WERI-Rb-1 (cell line): Measurements from ENCODE around the gene HTR2B.

Source experiments
- DNase-seq: peaks from one replicate; pipeline ENCODE4 v3.0.0-alpha.2; 2020
- H3K27ac ChIP-seq: fragments of 250-450 bp; sonication (Bioruptor Pico); 2 replicates; pipeline ENCODE4 v1.5.1; 2020; ENCODE audit warnings: mild to moderate bottlenecking, moderate library complexity
- H3K27me3 ChIP-seq: fragments of 250-450 bp; sonication (Bioruptor Pico); 2 replicates; pipeline ENCODE4 v1.5.1; 2021; ENCODE audit warnings: mild to moderate bottlenecking, low read depth, moderate library complexity; ENCODE audit not compliant: insufficient read depth, severe bottlenecking
- H3K36me3 ChIP-seq: fragments of 250-450 bp; sonication (Bioruptor Pico); 2 replicates; pipeline ENCODE4 v1.5.1; 2020; ENCODE audit warnings: mild to moderate bottlenecking, moderate library complexity
- H3K4me3 ChIP-seq: 2 replicates; pipeline ENCODE4 v1.5.1; 2011; ENCODE audit warnings: low read depth, mild to moderate bottlenecking, control low read depth, low read length
- H3K9me3 ChIP-seq: fragments of 250-450 bp; sonication (Bioruptor Pico); 2 replicates; pipeline ENCODE4 v1.5.1; 2021; ENCODE audit warnings: mild to moderate bottlenecking, moderate library complexity; ENCODE audit not compliant: severe bottlenecking
- TF ChIP-seq, protein P1 (sequence below): IDR thresholded peaks from 2 replicates; pipeline ENCODE4 v1.5.1; 2011; ENCODE audit warnings: low read depth, mild to moderate bottlenecking, control low read depth, inconsistent platforms, low read length

The HTR2B gene

GRCh38 chr2:231161252-231161839 is 36.5 kb upstream of the HTR2B start:
- peaks cover 24% of the 10 kb centered on the region for H3K36me3 ChIP-seq
- TF ChIP-seq, protein P1, sequence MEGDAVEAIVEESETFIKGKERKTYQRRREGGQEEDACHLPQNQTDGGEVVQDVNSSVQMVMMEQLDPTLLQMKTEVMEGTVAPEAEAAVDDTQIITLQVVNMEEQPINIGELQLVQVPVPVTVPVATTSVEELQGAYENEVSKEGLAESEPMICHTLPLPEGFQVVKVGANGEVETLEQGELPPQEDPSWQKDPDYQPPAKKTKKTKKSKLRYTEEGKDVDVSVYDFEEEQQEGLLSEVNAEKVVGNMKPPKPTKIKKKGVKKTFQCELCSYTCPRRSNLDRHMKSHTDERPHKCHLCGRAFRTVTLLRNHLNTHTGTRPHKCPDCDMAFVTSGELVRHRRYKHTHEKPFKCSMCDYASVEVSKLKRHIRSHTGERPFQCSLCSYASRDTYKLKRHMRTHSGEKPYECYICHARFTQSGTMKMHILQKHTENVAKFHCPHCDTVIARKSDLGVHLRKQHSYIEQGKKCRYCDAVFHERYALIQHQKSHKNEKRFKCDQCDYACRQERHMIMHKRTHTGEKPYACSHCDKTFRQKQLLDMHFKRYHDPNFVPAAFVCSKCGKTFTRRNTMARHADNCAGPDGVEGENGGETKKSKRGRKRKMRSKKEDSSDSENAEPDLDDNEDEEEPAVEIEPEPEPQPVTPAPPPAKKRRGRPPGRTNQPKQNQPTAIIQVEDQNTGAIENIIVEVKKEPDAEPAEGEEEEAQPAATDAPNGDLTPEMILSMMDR: no peak
- no peaks in the 10 kb centered on the region for H3K27me3 ChIP-seq
- H3K4me3 ChIP-seq: no peak overlapping the region
- H3K9me3 ChIP-seq: no peaks in the 10 kb centered on the region
- H3K27ac ChIP-seq: no peak overlapping the region
- no peak for DNase-seq

- Histone ChIP-seq H3K27ac (no peak overlapping the region), H3K4me3 (no peak overlapping the region), H3K36me3 (peaks cover 17% of the 10 kb centered on the region), H3K9me3 (no peaks in the 10 kb centered on the region), H3K27me3 (no peaks in the 10 kb centered on the region)
- DNase-seq: no peak
- TF ChIP-seq, protein P1: no peak
These were observed 35.9 kb upstream of the HTR2B start for GRCh38 chr2:231160701-231161100.

DNA sequence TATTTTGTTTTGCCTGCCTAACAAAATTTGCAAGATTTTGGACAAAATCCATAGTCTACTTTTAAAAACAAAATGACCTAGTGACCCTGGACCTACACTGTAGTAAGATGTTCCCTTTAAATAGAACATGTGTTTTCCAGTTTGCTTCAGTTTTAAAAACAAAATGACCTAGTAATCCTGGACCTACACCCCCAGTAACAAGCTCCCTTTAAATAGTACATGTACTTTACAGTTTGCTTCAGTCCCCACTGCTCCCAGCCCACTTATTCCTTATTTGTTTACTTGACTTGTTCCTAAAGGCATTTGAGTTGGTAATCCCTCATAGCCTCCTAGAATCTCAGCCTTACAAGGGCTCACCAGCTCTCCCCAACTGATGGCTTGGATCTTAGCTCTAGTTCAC is 34.5 kb upstream of the HTR2B start:
- DNase-seq: no peak
- Histone ChIP-seq H3K36me3 (peaks cover 27% of the 10 kb centered on the region), H3K27me3 (no peaks in the 10 kb centered on the region), H3K27ac (no peak overlapping the region), H3K4me3 (no peak overlapping the region), H3K9me3 (no peaks in the 10 kb centered on the region)
- TF ChIP-seq, protein P1: no peak

DNA sequence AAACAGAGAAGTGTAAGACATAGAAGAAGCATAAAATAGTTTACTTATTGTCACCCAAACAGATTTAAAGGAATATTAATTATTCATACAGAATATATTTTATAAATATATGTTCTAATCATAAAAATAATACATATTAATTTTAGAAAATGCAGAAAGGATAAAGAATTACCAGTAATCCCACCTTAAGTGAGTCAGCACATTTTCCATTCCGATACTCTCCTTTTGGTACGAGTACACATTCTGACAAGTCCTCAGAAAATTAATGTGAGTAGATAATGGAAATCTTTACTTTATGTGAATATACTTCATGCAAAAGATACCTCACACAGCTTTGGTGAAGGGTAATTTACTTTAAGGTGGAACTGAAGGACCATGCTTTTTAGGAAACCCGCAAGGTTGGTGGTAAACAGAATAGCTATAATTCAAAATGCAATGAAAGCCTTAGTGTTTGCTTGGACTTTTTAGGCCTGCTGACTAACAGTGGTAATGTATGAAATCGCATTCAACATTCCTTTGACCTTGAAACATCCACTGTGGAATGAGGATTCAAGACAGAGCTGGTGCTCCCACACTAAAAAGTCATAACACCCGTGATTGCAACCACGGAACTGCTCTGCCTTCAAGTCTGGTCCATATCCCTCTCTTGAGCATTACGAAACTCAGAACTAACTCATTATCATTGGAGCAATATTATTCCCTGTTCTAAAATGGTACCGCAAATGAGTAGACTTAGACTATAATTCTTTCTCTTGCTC is 28.1 kb upstream of the HTR2B start:
- TF ChIP-seq, protein P1: no peak
- Histone ChIP-seq H3K27ac (no peak overlapping the region), H3K4me3 (no peak overlapping the region), H3K9me3 (no peaks in the 10 kb centered on the region), H3K36me3 (peaks cover 26% of the 10 kb centered on the region), H3K27me3 (no peaks in the 10 kb centered on the region)
- DNase-seq: no peak

DNA sequence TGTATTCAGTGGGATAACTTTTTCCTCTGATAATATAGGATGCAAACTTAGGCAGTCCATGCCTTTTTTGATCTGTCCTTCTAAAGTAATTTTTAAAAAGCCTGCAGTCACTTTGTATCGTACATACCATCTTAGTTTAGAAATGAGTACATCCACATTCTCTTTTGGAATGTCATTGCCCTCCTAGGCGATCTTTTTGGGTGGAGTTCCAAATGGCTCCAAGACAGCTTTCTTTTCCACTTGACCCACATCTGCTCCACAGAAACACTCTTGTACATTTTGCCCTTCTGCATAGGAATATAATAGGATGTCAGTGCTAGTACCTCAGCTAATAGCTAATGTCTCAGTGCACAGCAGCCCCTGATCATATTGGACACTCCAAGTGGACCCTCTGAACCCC is 21.8 kb upstream of the HTR2B start:
- TF ChIP-seq, protein P1: no peak
- no peak overlapping the region for H3K27ac ChIP-seq
- H3K36me3 ChIP-seq: peaks cover 18% of the 10 kb centered on the region
- H3K27me3 ChIP-seq: no peaks in the 10 kb centered on the region
- no peak overlapping the region for H3K4me3 ChIP-seq
- DNase-seq: no peak
- H3K9me3 ChIP-seq: no peaks in the 10 kb centered on the region
